HEK293 (cell line): ENCODE results near the gene NUDT13.
A peak's percentile ranks its signal among the peaks of the same experiment; 100 is the strongest.

Experiments used
- BCL11B ChIP-seq: fragments of 450-650 bp; formaldehyde crosslinking; IDR thresholded peaks from 2 replicates; pipeline ENCODE4 v1.5.1; 2016; ENCODE audit warnings: low read depth, missing biosample characterization, missing genetic modification characterization
- ELK4 ChIP-seq: IDR thresholded peaks from 2 replicates; pipeline ENCODE4 v1.6.1; 2011; ENCODE audit warnings: mild to moderate bottlenecking, low read depth, low read length, borderline replicate concordance
- IKZF3 ChIP-seq: fragments of 450-650 bp; IDR thresholded peaks from 2 replicates; pipeline ENCODE4 v1.5.0; 2018; ENCODE audit warnings: missing biosample characterization, mild to moderate bottlenecking, missing genetic modification characterization, moderate library complexity
- PRDM1 ChIP-seq: fragments of 450-650 bp; formaldehyde crosslinking; IDR thresholded peaks from 2 replicates; pipeline ENCODE4; 2016; ENCODE audit warnings: missing biosample characterization, missing genetic modification characterization
- ZNF132 ChIP-seq: fragments of 450-650 bp; formaldehyde crosslinking; IDR thresholded peaks from 2 replicates; pipeline ENCODE4 v1.5.1; 2017; ENCODE audit warnings: missing biosample characterization, missing genetic modification characterization, borderline replicate concordance
- ZNF16 ChIP-seq: fragments of 450-650 bp; formaldehyde crosslinking; IDR thresholded peaks from 2 replicates; pipeline ENCODE4 v1.5.1; 2016; ENCODE audit warnings: low read depth, missing biosample characterization, missing genetic modification characterization
- ZNF169 ChIP-seq: fragments of 450-650 bp; formaldehyde crosslinking; IDR thresholded peaks from 2 replicates; pipeline ENCODE4 v1.5.1; 2016; ENCODE audit warnings: missing biosample characterization, missing genetic modification characterization
- ZNF223 ChIP-seq: fragments of 450-650 bp; formaldehyde crosslinking; IDR thresholded peaks from 2 replicates; pipeline ENCODE4 v1.5.1; 2016; ENCODE audit warnings: missing biosample characterization, missing genetic modification characterization
- ZNF404 ChIP-seq: fragments of 450-650 bp; formaldehyde crosslinking; IDR thresholded peaks from 2 replicates; pipeline ENCODE4 v1.5.1; 2017; ENCODE audit warnings: missing biosample characterization, missing genetic modification characterization
- ZNF423 ChIP-seq: fragments of 450-650 bp; formaldehyde crosslinking; IDR thresholded peaks from 2 replicates; pipeline ENCODE4 v1.5.1; 2016; ENCODE audit warnings: missing biosample characterization, missing genetic modification characterization
- ZNF518A ChIP-seq: fragments of 450-650 bp; formaldehyde crosslinking; conservative IDR thresholded peaks from 2 replicates; pipeline ENCODE4 v1.5.1; 2016; ENCODE audit warnings: low read depth, missing biosample characterization, missing genetic modification characterization
- ZNF548 ChIP-seq: fragments of 450-650 bp; formaldehyde crosslinking; IDR thresholded peaks from 2 replicates; pipeline ENCODE4 v1.5.1; 2016; ENCODE audit warnings: missing biosample characterization, missing genetic modification characterization
- ZNF549 ChIP-seq: fragments of 450-650 bp; IDR thresholded peaks from 2 replicates; pipeline ENCODE4 v1.5.1; 2018; ENCODE audit warnings: missing biosample characterization, missing genetic modification characterization, mild to moderate bottlenecking, inconsistent platforms, moderate library complexity
- ZNF639 ChIP-seq: fragments of 450-650 bp; formaldehyde crosslinking; IDR thresholded peaks from 2 replicates; pipeline ENCODE4 v1.5.1; 2016; ENCODE audit warnings: missing biosample characterization, missing genetic modification characterization
- ZNF654 ChIP-seq: fragments of 450-650 bp; formaldehyde crosslinking; IDR thresholded peaks from 2 replicates; pipeline ENCODE4 v1.5.1; 2016; ENCODE audit warnings: low read depth, missing biosample characterization, missing genetic modification characterization
- ZNF658 ChIP-seq: fragments of 450-650 bp; formaldehyde crosslinking; IDR thresholded peaks from 2 replicates; pipeline ENCODE4; 2016; ENCODE audit warnings: missing biosample characterization, missing genetic modification characterization
- ZNF701 ChIP-seq: fragments of 450-650 bp; formaldehyde crosslinking; IDR thresholded peaks from 2 replicates; pipeline ENCODE4 v1.5.1; 2016; ENCODE audit warnings: missing biosample characterization, missing genetic modification characterization
- ZNF704 ChIP-seq: fragments of 450-650 bp; formaldehyde crosslinking; IDR thresholded peaks from 2 replicates; pipeline ENCODE4 v1.5.1; 2016; ENCODE audit warnings: missing biosample characterization, missing genetic modification characterization
- TF ChIP-seq, protein P1 (sequence below): fragments of 450-650 bp; formaldehyde crosslinking; IDR thresholded peaks from 2 replicates; pipeline ENCODE4 v1.5.1; 2017; ENCODE audit warnings: missing biosample characterization, missing genetic modification characterization
- TF ChIP-seq, protein P2 (sequence below): fragments of 450-650 bp; formaldehyde crosslinking; IDR thresholded peaks from 2 replicates; pipeline ENCODE4 v1.5.1; 2016; ENCODE audit warnings: missing biosample characterization, missing genetic modification characterization
- TF ChIP-seq, protein P3 (sequence below): fragments of 450-650 bp; formaldehyde crosslinking; conservative IDR thresholded peaks from 2 replicates; pipeline ENCODE4 v1.5.1; 2016; ENCODE audit warnings: low read depth, missing biosample characterization, missing genetic modification characterization

NUDT13 gene

DNA sequence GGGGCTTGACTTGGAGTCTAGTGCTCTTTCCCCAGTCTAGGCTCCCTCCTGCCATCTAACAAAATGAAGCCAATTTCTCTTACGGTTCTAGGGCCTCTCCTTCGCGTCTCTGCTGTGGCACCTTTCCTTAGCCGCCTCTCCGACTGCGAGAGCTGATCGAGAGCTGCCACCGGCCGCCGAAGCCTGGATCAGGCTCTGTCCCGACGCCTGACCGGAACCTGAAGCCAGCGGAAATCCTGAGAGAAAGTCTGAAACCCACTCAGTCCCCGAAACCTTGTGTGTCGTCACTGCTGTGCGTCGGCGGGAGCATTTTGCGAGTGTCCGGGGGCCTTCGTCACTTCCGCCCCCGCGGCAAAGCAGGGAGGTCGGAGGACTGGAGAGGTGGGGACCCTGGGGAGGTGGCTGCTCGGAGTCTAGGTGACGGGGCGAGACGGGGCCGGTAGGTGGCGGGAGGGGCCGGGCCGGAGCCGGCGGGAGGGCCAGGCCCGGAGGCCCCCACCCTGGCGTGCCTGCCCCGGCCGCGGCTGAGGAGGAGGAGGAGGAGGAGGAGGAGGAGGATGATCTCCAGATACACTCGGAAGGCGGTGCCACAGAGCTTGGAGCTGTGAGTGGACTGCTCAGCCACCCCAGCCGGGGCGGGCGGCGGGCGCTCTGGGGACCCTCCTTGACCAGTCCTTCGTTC, 57.7 kb downstream of the NUDT13 start, which contains the start of the genes ECD and FAM149B1 (continued):
- TF ChIP-seq IKZF3 (no peak), ZNF639 (tag by site-specific recombination) (peak; percentile 63; the same call in 1 of the 2 replicates), ZNF169 (tag by site-specific recombination) (no peak), ZNF549 (tag by site-specific recombination) (no peak), ZNF16 (no peak), PRDM1 (tag by site-specific recombination) (no peak), ELK4 (no peak), ZNF704 (tag by site-specific recombination) (no peak), ZNF548 (tag by site-specific recombination) (no peak), ZNF223 (tag by site-specific recombination) (no peak), BCL11B (tag by site-specific recombination) (no peak), ZNF701 (no peak), ZNF132 (tag by site-specific recombination) (no peak), ZNF423 (tag by site-specific recombination) (peak; percentile 48; the same call in 1 of the 2 replicates), ZNF404 (tag by site-specific recombination) (no peak), ZNF518A (peak; percentile 95), ZNF658 (no peak), ZNF654 (tag by site-specific recombination) (no peak; the same call in 1 of the 2 replicates)
- TF ChIP-seq, protein P1, sequence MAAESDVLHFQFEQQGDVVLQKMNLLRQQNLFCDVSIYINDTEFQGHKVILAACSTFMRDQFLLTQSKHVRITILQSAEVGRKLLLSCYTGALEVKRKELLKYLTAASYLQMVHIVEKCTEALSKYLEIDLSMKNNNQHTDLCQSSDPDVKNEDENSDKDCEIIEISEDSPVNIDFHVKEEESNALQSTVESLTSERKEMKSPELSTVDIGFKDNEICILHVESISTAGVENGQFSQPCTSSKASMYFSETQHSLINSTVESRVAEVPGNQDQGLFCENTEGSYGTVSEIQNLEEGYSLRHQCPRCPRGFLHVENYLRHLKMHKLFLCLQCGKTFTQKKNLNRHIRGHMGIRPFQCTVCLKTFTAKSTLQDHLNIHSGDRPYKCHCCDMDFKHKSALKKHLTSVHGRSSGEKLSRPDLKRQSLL = peak; percentile 31; the same call in 1 of the 2 replicates
- TF ChIP-seq, protein P2, sequence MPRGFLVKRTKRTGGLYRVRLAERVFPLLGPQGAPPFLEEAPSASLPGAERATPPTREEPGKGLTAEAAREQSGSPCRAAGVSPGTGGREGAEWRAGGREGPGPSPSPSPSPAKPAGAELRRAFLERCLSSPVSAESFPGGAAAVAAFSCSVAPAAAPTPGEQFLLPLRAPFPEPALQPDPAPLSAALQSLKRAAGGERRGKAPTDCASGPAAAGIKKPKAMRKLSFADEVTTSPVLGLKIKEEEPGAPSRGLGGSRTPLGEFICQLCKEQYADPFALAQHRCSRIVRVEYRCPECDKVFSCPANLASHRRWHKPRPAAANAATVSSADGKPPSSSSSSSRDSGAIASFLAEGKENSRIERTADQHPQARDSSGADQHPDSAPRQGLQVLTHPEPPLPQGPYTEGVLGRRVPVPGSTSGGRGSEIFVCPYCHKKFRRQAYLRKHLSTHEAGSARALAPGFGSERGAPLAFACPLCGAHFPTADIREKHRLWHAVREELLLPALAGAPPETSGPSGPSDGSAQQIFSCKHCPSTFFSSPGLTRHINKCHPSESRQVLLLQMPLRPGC = no peak
- TF ChIP-seq, protein P3, sequence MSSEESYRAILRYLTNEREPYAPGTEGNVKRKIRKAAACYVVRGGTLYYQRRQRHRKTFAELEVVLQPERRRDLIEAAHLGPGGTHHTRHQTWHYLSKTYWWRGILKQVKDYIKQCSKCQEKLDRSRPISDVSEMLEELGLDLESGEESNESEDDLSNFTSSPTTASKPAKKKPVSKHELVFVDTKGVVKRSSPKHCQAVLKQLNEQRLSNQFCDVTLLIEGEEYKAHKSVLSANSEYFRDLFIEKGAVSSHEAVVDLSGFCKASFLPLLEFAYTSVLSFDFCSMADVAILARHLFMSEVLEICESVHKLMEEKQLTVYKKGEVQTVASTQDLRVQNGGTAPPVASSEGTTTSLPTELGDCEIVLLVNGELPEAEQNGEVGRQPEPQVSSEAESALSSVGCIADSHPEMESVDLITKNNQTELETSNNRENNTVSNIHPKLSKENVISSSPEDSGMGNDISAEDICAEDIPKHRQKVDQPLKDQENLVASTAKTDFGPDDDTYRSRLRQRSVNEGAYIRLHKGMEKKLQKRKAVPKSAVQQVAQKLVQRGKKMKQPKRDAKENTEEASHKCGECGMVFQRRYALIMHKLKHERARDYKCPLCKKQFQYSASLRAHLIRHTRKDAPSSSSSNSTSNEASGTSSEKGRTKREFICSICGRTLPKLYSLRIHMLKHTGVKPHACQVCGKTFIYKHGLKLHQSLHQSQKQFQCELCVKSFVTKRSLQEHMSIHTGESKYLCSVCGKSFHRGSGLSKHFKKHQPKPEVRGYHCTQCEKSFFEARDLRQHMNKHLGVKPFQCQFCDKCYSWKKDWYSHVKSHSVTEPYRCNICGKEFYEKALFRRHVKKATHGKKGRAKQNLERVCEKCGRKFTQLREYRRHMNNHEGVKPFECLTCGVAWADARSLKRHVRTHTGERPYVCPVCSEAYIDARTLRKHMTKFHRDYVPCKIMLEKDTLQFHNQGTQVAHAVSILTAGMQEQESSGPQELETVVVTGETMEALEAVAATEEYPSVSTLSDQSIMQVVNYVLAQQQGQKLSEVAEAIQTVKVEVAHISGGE = peak; percentile 97
- TF ChIP-seq, all 188 proteins: peak for 44
